Mammary epithelial cell (primary cell): ENCODE data around the gene RTP1.

Source experiments
- CTCF ChIP-seq, 2 donors: IDR thresholded peaks in 1 of 2; conservative IDR thresholded peaks in 1 of 2; 2 replicates each; pipeline ENCODE4 v1.5.1; 2011 to 2012; ENCODE audit warnings: inconsistent platforms in 2 of 2, low read length in 2 of 2, mild to moderate bottlenecking in 2 of 2, control low read depth in 1 of 2, low read depth in 1 of 2; ENCODE audit not compliant: insufficient read depth in 1 of 2; ENCODE audit errors: extremely low read depth in 1 of 2
- EZH2 ChIP-seq: IDR thresholded peaks from 2 replicates; pipeline ENCODE4 v1.6.1; 2012; ENCODE audit warnings: low read length, inconsistent platforms, borderline replicate concordance

- TF ChIP-seq EZH2 = no peak
- TF ChIP-seq CTCF (conservative IDR thresholded peaks at IDR 0.05 in 1 of 2, IDR thresholded peaks at IDR 0.05 in 1 of 2; ENCODE audit: extremely low read depth in 1 of 2, insufficient read depth in 1 of 2, low read depth in 1 of 2, low read length in 2 of 2) = no peak
These were observed 41.0 kb downstream of the RTP1 start for GRCh38 chr3:187238239-187238638.
